Left cardiac atrium (tissue), 4 donors: ENCODE data around the gene RMP24.

Source experiments
- ATAC-seq, 2 donors: fragments of 200-7000 bp; cut with Tn5 transposase; one replicate each; pipeline ENCODE4 v1.9.1; 2020; ENCODE audit warnings: mild to moderate bottlenecking in 2 of 2, moderate library complexity in 2 of 2
- DNase-seq: peaks from one replicate; pipeline ENCODE4 v3.0.0-alpha.2; 2020
- intact Hi-C, 2 donors: fragments of 100-400 bp; cut with DNase I; formaldehyde crosslinking; loops; one replicate each; pipeline versions ENCODE4 v1.14.1 to v1.15.1; 2022 to 2023
- donor health status: DM: no; HTN: yes; CAD: no.
- donor health status: DM: no; HTN: yes; CAD: no; lungs with severe emphysema.
- donor health status: DM: yes; HTN: yes; CAD: no.
- donor health status: Dilated cardiomyopathy.

The RMP24 gene

DNA sequence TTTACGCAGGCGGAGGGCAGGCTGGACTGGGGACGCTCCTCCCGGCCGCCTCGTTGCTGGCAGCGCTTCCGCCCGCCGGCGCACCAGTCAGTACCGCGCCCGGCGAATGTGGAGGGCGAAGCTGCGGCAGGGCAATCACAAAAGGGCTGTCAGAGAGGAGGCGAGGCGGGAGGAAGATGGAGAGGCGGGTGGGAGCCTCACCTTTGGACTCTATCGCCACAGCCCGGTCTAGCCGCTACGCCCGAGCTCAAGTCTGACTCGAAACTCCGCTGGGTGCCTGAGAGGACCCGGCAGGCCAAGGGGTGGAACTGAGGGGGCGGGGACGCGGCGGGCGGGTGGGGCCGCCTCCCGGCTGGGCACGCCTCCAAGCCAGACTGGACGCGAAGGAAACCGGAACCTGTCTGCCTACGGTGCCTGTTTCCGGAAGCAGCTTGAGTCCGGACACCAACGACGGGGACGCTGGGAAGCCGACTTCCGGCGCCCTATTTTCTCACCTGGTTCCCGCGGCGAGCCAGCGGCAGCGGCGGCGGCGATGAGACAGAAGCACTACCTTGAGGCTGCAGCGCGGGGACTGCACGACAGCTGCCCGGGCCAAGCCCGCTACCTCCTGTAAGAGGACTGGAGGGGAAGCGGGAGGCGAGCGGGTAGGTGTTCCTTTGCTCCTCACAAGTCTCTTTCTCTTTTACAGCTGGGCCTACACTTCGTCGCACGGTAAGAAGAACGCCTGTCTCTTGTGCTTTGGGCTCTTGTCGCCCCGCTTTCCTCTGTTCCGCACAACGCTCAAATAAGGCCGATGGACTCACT is at the start of gene RMP24:
Gene RMP24 (plus strand): TSS at position 483 of the 804 bp plus-strand sequence.
- intact Hi-C loops: no loop called here
- ATAC-seq: peak; percentile 97 to 98
- peak; percentile 94 for DNase-seq

DNA sequence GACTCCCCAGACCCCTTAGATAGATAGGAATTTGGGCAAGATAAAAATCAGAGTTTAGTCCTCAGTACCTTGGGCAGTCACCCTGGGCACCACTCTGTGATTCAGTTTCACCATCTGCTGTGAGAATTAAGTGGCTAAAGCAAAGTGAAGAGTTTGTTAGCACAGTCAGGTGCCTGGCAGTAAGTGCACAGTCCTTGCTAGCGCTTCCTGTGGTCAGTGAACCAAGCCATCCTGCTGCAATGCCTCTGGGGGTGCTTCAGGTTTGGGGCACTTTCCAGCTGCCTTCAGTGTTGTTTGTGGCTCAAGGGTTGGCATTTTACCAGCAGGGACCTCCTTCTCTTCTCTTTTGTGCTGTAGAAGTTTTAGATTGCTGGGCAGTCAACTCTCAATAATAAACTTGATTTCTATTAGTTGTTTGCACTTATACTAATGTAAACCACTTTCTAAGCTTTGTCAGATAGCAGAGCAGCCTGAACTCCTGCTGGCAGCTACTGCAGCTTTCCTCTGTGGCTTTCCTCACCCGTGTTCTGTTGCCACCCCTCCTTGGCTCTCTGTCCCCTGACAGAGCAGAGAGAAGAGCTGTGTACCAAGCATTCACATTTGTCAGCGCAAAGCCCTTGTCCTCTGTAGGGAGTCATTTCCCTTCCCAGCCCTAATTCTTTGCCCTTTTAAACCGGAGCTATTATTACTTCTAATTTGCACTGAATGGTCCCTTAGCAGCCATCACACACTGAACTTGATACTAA is 48.4 kb upstream of the RMP24 start:
- intact Hi-C loops: no loop called here
- DNase-seq (no peak), ATAC-seq (peak in 1 of 2 donors; percentile 52)

DNA sequence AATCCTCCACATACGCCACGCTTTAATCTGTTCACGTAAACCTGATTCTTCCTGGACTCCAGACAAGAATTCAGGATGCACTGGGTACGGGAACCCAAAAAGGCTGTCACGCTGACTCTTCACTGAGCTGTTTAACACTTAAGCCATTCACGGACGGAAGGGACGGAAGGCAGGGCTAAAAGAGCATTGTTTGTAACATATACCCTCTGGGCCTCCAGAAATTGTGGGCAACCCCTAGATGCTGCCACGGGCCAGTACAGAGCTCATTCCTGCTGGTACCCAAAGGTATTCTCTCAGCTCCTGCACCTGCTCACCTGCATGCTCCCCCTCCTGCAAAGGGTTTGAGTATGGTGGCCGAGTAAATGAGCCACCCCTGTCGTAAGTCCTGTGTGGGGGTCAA is 45.6 kb upstream of the RMP24 start:
- ATAC-seq (no peak), DNase-seq (no peak)
- intact Hi-C loops: no loop called here

DNA sequence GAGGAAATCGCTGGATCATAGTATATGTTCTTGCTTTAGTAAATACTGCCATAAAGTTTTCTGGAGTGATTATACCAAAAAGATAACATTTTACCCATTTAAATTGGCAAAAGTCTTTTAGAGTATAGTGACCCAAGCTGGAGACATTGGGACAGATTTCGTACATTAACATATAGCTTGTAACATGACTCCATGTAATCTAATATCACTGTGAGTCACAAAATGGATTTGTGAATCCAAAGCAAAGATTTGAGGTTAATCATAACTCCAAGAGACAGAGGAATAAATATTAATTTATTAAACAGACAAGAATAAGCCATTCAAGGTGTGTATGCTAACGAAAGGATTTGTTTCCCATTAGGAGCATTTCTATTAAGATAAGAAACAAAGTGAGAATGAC is 45.0 kb upstream of the RMP24 start:
- DNase-seq: no peak
- ATAC-seq: no peak
- intact Hi-C loops: no loop called here

DNA sequence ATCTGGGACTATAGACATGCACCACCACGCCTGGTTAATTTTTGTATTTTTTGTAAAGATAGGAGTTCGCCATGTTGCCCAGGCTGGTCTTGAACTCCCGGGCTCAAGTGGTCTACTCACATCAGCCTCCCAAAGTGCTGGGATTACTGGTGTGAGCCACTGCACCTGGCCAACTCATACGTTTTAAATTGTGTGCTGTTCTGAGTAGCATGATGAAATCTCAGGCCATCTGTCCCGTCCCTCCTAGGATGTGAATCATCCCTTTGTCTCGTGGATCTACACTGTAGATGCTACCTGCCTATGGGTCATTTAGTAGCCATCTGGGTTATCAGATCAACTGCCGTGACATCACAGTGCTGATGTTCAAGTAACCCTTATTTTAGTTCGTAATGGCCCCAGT is 38.5 kb upstream of the RMP24 start:
- intact Hi-C loops: no loop called here
- ATAC-seq (no peak), DNase-seq (no peak)

DNA sequence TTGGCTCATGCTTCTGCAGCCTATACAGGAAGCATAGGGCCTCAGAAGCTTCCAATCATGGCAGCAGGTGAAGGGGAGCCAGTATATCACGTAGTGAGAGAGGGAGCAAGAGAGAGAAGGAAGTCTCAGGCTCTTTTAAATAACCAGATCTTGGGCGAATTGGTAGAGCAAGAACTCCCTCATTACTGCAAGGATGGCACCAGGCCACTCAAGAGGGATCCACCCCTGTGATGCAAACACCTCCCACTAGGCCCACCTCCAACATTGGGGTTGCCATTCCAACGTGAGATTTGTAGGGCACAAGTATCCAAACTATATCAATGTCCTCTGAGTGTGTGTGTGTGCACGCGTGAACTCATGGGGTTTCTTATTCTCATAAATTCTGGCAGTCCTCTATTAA is 37.6 kb upstream of the RMP24 start:
- no peak for DNase-seq
- no peak for ATAC-seq
- intact Hi-C loops: no loop called here

DNA sequence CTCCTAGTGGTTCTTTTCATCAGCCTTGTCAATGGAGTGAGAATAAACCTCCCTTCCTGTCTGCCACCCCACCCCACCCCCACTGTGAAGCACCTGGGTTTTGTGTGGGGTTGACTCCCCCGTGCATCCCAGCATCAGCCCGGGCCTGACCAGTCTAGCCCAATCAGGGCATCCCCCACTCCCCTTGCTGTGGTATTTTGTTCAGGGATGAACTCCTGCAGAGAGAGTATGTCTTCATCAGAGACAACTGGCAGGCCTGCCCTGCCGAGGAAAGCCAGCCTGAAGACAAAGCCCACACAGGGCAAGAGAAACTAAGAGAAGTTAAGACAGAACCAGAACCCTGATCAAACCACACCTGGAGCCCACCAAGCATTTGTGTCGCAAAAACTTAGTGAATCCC is 36.7 kb upstream of the RMP24 start:
- DNase-seq (no peak), ATAC-seq (no peak)
- intact Hi-C loops: no loop called here

DNA sequence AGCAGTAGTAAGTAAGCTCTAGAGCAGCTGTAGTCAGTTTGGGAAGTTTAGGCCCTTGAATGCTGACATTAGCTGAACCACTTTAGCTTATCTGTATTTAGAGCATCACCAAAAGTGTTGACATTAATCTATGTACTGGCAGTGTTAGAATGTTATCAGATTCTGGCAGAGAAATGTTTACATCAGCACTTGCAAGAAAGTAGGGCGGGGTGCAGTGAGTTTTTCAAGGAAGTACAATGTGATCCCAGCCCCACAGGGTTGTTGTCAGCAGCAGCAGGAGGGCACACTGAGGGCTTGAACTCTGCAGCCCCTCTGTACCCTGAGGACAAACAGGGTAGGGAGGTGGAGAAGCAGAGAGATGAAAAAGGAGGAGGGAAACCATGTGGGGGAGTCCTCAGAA is 35.5 kb upstream of the RMP24 start:
- ATAC-seq: no peak
- intact Hi-C loops: no loop called here
- DNase-seq: no peak

DNA sequence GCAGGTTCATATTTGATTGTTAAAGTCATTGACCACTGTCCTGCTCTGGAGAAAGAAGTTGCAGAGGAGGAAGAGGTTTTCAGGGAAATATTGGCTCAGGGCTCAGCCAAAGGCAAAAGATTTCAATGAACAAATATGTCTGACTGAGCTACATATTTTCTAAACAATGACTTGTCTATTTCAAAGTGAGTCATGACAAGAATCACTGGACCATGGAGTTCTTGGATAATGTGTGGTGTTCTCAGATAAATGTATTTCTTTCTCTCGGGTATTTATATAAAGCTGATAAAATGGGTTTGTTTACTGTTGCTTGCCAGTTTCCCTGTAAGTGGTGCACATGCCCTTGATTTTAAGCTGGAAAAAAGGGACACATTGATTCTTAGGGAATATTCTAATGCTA is 34.3 kb upstream of the RMP24 start:
- intact Hi-C loops: no loop called here
- no peak for DNase-seq
- peak in 1 of 2 donors; percentile 41 for ATAC-seq

DNA sequence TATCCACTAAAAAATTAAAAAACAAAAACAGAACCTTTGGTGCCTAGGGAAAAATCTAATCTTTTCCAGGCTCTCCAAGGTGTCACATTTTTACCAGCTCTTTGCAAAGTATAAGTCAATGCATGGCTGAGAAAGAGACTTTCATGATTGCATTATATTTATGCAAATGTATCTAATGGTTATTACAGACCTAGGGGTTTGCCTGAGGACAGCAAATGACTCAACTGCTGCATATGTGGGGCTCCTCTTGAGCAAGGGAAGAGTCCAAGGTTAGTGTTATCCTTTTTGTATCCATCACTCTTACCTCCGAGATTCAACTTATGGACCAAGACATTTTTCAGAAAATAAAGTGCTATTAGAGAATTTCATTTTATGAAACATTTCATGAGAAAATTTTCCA is 33.9 kb upstream of the RMP24 start:
- intact Hi-C loops: no loop called here
- DNase-seq (no peak), ATAC-seq (no peak)

DNA sequence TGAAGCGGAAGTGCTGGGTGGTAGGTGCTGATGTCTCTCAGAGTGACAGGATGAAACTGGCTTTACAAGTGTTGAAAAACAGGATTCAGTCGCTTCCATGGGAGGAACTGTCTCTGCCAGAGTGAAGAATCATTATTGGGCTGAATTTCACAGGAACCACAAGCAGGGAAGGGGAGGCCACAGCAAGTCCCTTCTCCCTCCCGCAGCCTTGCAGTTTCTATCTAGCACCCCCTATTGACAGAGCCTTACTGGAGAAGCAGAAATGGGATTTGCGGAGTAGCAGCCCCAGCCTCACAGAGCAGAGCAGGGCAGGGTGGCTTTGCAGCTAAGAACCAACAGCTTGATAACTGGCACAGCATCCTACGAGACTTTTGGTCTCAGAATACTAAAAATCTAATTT is 33.3 kb upstream of the RMP24 start:
- intact Hi-C loops: no loop called here
- DNase-seq (no peak), ATAC-seq (peak; percentile 44 to 45)

DNA sequence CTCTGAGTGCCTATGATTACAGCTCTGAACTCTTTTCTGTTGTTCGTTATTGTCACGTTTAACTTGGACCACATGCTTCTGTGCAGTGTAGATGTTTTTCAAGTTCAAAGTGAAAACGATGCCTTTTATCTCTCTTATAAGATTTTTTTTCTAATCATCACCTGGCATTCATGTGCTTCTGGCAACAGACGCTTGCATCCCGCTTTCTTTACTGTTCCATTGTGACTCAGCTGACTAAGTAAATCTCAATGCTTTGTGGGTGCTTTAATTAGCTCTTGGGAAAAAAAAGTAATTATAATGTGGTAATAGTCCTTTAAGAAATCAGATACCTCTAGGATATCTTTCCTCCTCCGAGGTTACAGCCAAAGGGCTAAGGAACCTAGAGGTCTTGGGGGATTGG is 31.2 kb upstream of the RMP24 start:
- ATAC-seq (no peak), DNase-seq (no peak)
- intact Hi-C loops: no loop called here

DNA sequence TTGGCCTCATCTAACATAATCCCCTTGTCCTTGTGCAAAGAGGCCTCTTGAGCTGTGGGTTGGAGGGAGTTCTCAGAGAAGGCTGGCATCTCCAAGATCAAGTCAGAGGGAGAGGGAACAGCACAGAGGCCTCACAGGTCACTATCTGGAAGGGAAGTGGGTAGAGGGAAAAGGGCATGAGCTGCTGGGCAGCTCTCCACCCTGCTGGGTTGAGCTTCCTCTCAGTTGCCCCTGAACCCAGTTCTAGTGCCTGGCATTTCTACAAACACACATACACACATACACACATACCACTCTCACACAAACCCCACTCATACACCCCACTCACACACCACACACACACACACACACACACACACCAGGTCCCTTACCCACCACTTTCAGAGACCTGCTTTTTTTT is 30.3 kb upstream of the RMP24 start:
- DNase-seq: no peak
- intact Hi-C loops: no loop called here
- ATAC-seq: no peak

DNA sequence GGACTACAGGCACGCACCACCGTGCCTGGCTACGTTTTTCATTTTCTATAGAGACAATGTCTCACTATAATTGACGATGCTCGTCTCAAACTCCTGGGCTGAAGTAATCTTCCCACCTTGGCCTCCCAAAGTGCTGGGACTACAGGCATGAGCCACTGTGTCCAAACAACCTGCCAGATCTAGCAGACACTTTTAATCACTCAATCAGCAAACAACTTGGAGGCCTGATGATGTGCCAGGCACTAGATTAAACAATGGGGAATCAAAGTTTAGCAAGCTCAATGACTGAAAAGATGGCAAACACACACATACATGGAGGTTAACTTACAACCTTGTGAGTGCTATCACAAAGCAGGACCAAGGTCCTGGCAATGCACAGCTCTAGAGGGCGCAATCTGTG is 29.8 kb upstream of the RMP24 start:
- ATAC-seq (no peak), DNase-seq (no peak)
- intact Hi-C loops: no loop called here

DNA sequence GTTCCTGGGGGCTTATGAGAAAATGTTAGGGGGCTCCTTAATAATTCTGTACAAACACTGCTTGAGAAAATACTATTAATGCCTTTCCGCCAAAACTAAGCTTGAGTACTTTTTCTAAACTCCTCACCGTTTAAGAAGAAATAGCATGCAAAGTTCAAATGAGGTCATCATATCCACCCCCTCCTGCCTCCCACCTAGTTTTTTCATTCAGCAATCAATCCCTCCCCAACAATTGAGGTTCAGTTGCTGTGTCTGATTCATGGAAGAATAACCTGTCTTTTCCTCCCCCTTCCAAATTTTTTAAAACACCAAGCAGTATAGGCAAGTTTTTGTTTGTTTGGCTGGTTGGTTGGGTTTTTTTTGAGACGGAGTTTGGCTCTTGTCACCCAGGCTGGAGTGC is 24.4 kb upstream of the RMP24 start:
- no peak for DNase-seq
- intact Hi-C loops: no loop called here
- ATAC-seq: no peak

DNA sequence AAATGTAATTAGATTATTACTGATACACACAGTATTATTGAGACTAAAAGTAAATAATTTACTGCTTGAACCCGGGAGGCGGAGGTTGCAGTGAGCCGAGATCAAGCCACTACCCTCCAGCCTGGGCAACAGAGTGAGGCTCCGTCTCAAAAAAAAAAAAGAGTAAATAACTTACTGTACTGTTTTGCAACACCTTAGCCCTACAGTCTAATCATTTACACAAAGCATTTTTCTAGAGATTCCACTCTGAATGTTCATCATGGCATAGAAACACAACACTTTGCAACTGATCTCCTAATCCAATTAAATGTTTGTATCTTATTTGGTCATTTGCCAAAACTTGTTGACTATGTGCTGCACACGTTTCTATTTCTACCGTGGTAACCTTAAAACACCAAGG is 23.4 kb upstream of the RMP24 start:
- DNase-seq (no peak), ATAC-seq (no peak)
- intact Hi-C loops: no loop called here

DNA sequence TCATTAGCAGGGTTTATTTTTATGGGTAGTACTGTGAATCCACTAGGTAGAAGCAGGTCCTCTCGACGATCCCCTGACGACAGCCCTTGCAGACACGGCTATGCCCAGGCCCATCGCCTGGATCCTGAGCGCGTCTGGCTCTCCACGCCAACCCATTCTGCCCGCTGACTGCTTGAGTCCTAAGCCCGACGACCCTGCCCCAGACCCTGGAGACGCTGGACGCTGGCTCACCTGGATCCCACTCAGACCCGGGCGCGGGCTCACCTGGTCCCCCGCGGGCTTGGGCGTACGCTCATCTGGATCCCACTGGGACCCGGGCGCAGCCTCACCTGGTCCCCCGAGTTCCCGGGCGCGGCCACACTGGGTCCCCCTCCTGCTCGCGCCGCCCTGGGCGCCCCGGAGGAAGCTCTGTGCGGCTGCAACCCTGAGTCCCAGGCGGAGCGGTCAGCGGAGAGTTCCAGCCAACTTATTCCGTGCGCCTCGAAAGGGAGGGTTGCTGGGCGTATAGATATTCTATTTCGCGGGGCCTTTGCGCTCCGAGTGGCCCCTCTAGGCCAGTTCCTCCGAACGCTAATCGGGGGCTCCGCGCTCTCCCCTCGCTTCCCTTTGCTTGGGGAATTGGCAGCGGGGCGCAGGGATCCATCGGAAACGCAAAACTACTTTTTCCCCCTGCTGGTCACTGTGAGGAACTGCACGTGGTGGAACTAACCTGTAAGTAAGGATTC is 22.4 kb upstream of the RMP24 start:
- DNase-seq: peak; percentile 51
- intact Hi-C loops: loop anchor here (1.0 to 10.0 kb wide), 3 partner anchors 194 to 565 kb away; no protein-coding TSS in a partner anchor
- peak; percentile 87 to 91 for ATAC-seq

DNA sequence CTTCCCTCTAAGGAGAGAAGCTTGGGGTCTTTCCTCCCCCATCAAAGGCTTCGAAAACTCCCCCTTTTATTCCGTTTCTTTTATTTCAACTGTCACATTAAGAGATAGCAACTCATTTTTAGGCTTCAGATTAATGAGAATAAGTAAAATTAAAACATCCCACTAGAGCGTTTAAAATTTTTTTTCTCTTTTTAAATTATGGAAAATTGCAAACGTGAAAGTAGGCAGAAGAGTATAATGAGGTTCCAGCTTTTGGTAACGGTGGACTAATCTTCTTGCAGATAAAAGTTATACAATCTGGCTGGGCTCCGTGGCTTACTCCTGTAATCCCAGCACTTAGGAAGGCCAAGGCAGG is 21.9 kb upstream of the RMP24 start:
- DNase-seq: no peak
- intact Hi-C loops: loop anchor here (1.0 to 10.0 kb wide), 3 partner anchors 194 to 566 kb away; no protein-coding TSS in a partner anchor
- ATAC-seq: no peak

DNA sequence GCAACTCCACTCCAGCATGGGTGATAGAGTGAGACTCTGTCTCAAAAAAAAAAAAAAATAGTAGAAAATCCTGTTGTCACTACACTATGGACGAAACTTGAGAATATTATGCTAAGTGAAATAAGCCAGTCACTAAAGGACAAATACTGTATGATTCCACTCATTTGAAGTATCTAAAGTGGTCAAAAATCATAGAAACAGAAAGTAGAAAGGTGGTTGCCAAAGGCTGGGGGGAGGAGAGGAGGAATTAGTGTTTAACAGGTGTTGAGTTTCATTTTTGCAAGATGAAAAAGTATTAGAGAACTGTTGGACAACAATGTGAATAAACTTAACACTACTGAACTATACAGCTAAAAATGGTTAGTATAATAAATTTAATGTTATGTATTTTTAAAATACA is 18.8 kb upstream of the RMP24 start:
- ATAC-seq (no peak), DNase-seq (no peak)
- intact Hi-C loops: loop anchor here (5.0 to 10.0 kb wide), 2 partner anchors 201 to 569 kb away; no protein-coding TSS in a partner anchor

DNA sequence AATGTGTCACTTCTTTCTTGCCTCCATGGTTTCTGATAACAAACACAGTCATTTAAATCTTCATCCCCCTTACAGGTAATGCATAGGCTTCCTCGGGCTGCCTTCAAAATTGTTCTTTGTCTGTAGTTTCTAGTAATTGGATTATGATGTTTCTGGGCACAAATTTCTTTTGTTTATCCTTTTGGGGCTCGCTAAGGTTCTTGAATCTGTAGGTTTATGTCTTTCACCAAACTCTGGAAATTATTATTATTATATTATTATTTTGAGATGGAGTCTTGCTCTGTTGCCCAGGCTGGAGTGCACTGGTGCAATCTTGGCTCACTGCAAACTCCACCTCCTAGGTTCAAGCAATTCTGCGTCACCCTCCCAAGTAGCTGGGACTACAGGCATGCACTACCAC is 16.3 kb upstream of the RMP24 start:
- DNase-seq: no peak
- intact Hi-C loops: loop anchor here in 1 of 2 donors (10.0 kb wide), 1 partner anchor 571 kb away; no protein-coding TSS in a partner anchor
- no peak for ATAC-seq
